HL-60 (cell line): ENCODE results near the gene PIK3R5.
"Not testable (repeated sequence)": the region's sequence is repeated elsewhere in the genome, so short reads cannot be mapped to it uniquely, and the experiment has no call there.

Experiments used
- DNase-seq, 2 experiments: peaks; one replicate each; pipeline ENCODE4 v3.0.0-alpha.2; 2010 to 2020; ENCODE audit warnings: low read depth in 1 of 2, low spot score in 1 of 2
- H3K27ac ChIP-seq: fragments of 250-450 bp; sonication (Bioruptor Pico); replicated peaks from 2 replicates; pipeline ENCODE4 v1.5.1; 2020; ENCODE audit warnings: mild to moderate bottlenecking, moderate library complexity
- H3K27me3 ChIP-seq: fragments of 250-450 bp; sonication (Bioruptor Pico); 2 replicates; pipeline ENCODE4 v1.5.1; 2021; ENCODE audit warnings: mild to moderate bottlenecking, moderate library complexity; ENCODE audit not compliant: insufficient read depth, poor library complexity, severe bottlenecking
- H3K4me3 ChIP-seq: replicated peaks from 2 replicates; pipeline ENCODE4 v1.5.1; 2011; ENCODE audit warnings: mild to moderate bottlenecking, control low read depth, low read length; ENCODE audit not compliant: insufficient read depth
- CTCF ChIP-seq: IDR thresholded peaks from one replicate; pipeline ENCODE4 v1.5.1; 2011; ENCODE audit warnings: low read length, control low read depth, inconsistent platforms; ENCODE audit not compliant: insufficient read depth
- GABPA ChIP-seq: IDR thresholded peaks from 2 replicates; pipeline ENCODE4 v1.6.1; 2012; ENCODE audit warnings: low read depth
- POLR2AphosphoS5 ChIP-seq: IDR thresholded peaks from 2 replicates; pipeline ENCODE4 v1.6.1; 2012; ENCODE audit warnings: low read depth
- REST ChIP-seq: IDR thresholded peaks from 2 replicates; pipeline ENCODE4 v1.6.1; 2012; ENCODE audit warnings: low read depth; ENCODE audit not compliant: insufficient replicate concordance
- SPI1 ChIP-seq: IDR thresholded peaks from 2 replicates; pipeline ENCODE4 v1.6.1; 2012; ENCODE audit warnings: low read depth, mild to moderate bottlenecking, borderline replicate concordance

The PIK3R5 gene

GRCh38 chr17:8985054-8985701 lies 19.7 kb upstream of the PIK3R5 start:
- Histone ChIP-seq H3K4me3 (no peak overlapping the region), H3K27ac (no peak overlapping the region), H3K27me3 (no peaks in the 10 kb centered on the region)
- no peak for TF ChIP-seq REST
- TF ChIP-seq SPI1, result no peak
- no peak for TF ChIP-seq POLR2AphosphoS5
- no peak for TF ChIP-seq GABPA
- TF ChIP-seq CTCF, result no peak
- DNase-seq, result no peak

- H3K27ac ChIP-seq, DNase-seq, H3K4me3 ChIP-seq, H3K27me3 ChIP-seq: not testable (repeated sequence)
Measured at GRCh38 chr17:8984225-8984624, 18.7 kb upstream of the PIK3R5 start.

- TF ChIP-seq GABPA (no peak), REST (no peak), CTCF (no peak), POLR2AphosphoS5 (no peak), SPI1 (no peak)
- DNase-seq, result no peak
Measured at GRCh38 chr17:8981443-8981842, 15.9 kb upstream of the PIK3R5 start.

GRCh38 chr17:8979715-8980114 lies 14.2 kb upstream of the PIK3R5 start:
- no peak overlapping the region for H3K27ac ChIP-seq
- H3K4me3 ChIP-seq, result no peak overlapping the region
- no peak for TF ChIP-seq GABPA
- TF ChIP-seq REST, result no peak
- TF ChIP-seq CTCF, result no peak
- no peak for TF ChIP-seq SPI1
- no peak for TF ChIP-seq POLR2AphosphoS5
- DNase-seq, result no peak
- no peaks in the 10 kb centered on the region for H3K27me3 ChIP-seq

More at GRCh38 chr17:8981443-8981842, 15.9 kb upstream of the PIK3R5 start:
- no peak overlapping the region for H3K27ac ChIP-seq
- no peak overlapping the region for H3K4me3 ChIP-seq
- H3K27me3 ChIP-seq, result no peaks in the 10 kb centered on the region
